ENCODE data around the gene CSRP2. TPM values are rescaled to one million over a fixed set of nuclear protein-coding genes. Genes with fewer than 3 reads are reported as not detected.

The CSRP2 gene
- total RNA-seq, 1 experiment from 2014 or later = 158 TPM

GRCh38 chr12:76810671-76811419 is 68.0 kb downstream of the CSRP2 start:
- H3K4me2 ChIP-seq (ENCODE audit: insufficient read depth, insufficient read length, low read length) = no peak overlapping the region
- no peak overlapping the region for H4K91ac ChIP-seq (ENCODE audit: insufficient read length, low read depth, low read length)
- no peaks in the 10 kb centered on the region for H3K27me3 ChIP-seq (ENCODE audit: insufficient read depth, low read length)
- no peak for DNase-seq
- no peak overlapping the region for H4K8ac ChIP-seq (replicated peaks; ENCODE audit: insufficient read length, low read depth, low read length)
- no peak overlapping the region for H3T11ph ChIP-seq (ENCODE audit: low read length)
- H3K4me1 ChIP-seq (ENCODE audit: insufficient read depth, low read length) = no peaks in the 10 kb centered on the region
- no peak overlapping the region for H3K27ac ChIP-seq (ENCODE audit: insufficient read length, low read depth, low read length)
- H3K14ac ChIP-seq (ENCODE audit: insufficient read depth, low read length) = no peak overlapping the region
- no peak overlapping the region for H3K23ac ChIP-seq (ENCODE audit: insufficient read length, low read depth, low read length)
- H2BK5ac ChIP-seq (ENCODE audit: insufficient read length, low read length) = no peak overlapping the region
- no peaks in the 10 kb centered on the region for H3K9me3 ChIP-seq (ENCODE audit: control insufficient read depth, low read depth, low read length)
- no peaks in the 10 kb centered on the region for H3K27me3 Mint-ChIP-seq (ENCODE audit: low read depth)
- H2AK5ac ChIP-seq (ENCODE audit: insufficient read length, low read length) = no peak overlapping the region
- no peak overlapping the region for H3K4ac ChIP-seq (ENCODE audit: low read depth, low read length)
- H3K36me3 Mint-ChIP-seq (ENCODE audit: insufficient read depth in 1 of 3, low read depth in 3 of 3) = peaks cover 0 to 28% (median 14%) of the 10 kb centered on the region in 3 experiments; a peak in 5 of 7 replicates
- H2AFZ ChIP-seq (ENCODE audit: low read length) = no peak overlapping the region
- H3K9ac ChIP-seq (ENCODE audit: extremely low read depth, insufficient read length, low read length) = no peak overlapping the region
- no peak overlapping the region for H4K5ac ChIP-seq (ENCODE audit: insufficient read length, low read depth, low read length)
- no peaks in the 10 kb centered on the region for H3K79me2 ChIP-seq (ENCODE audit: insufficient read depth, low read length)
- H2BK20ac ChIP-seq (ENCODE audit: low read depth, low read length, poor library complexity, severe bottlenecking) = no peak overlapping the region
- no peak for TF ChIP-seq CTCF (conservative IDR thresholded peaks at IDR 0.05)
- no peak overlapping the region for H3K4me3 Mint-ChIP-seq
- no peaks in the 10 kb centered on the region for H3K4me1 Mint-ChIP-seq
- no peaks in the 10 kb centered on the region for H3K79me1 ChIP-seq (ENCODE audit: insufficient read depth, low read depth, low read length, poor library complexity, severe bottlenecking)
- no peaks in the 10 kb centered on the region for H3K9me3 Mint-ChIP-seq
- H3K56ac ChIP-seq (ENCODE audit: insufficient read length, low read depth, low read length) = no peak overlapping the region
- no peak overlapping the region for H3K18ac ChIP-seq (ENCODE audit: insufficient read length, low read depth, low read length)
- no CpG with 5 or more reads among the region's 6 CpGs for WGBS (ENCODE audit: extremely low coverage, insufficient read length, low lambda C conversion rate)
- H2BK120ac ChIP-seq (ENCODE audit: low read depth, low read length, poor library complexity, severe bottlenecking) = no peak overlapping the region
- no peaks in the 10 kb centered on the region for H4K20me1 ChIP-seq (ENCODE audit: control insufficient read depth, insufficient read depth, insufficient read length)
- H2BK15ac ChIP-seq (ENCODE audit: low read depth, low read length) = no peak overlapping the region
- peak overlapping the region; percentile 32 to 66 (median 45); a peak in 3 of 7 replicates for H3K27ac Mint-ChIP-seq
- no peaks in the 10 kb centered on the region for H3K23me2 ChIP-seq (ENCODE audit: insufficient read length, low read depth, low read length, poor library complexity, severe bottlenecking)
- H2BK12ac ChIP-seq (ENCODE audit: insufficient read length, low read depth, low read length) = no peak overlapping the region

Other genes with a start within 250 kb of the CSRP2 start
- gene ZDHHC17, start 114.9 kb downstream of the CSRP2 start, total RNA-seq (2021) = 27.7 and 32.6 TPM in 2 replicates
- 24.5 and 24.6 TPM in 2 replicates for gene E2F7, start 186.6 kb upstream of the CSRP2 start, total RNA-seq (2021)

Data from H9 (cell line).